Superior temporal gyrus (tissue), 1 donor: Measurements from ENCODE around the gene PM20D2.
A peak's percentile ranks its signal among the peaks of the same experiment; 100 is the strongest.
"Not testable (repeated sequence)": the region's sequence is repeated elsewhere in the genome, so short reads cannot be mapped to it uniquely, and the experiment has no call there.

Source experiments
- DNase-seq: peaks from one replicate; pipeline ENCODE4 v3.0.0-alpha.2; 2016; ENCODE audit errors: extremely low spot score

PM20D2 gene

DNA sequence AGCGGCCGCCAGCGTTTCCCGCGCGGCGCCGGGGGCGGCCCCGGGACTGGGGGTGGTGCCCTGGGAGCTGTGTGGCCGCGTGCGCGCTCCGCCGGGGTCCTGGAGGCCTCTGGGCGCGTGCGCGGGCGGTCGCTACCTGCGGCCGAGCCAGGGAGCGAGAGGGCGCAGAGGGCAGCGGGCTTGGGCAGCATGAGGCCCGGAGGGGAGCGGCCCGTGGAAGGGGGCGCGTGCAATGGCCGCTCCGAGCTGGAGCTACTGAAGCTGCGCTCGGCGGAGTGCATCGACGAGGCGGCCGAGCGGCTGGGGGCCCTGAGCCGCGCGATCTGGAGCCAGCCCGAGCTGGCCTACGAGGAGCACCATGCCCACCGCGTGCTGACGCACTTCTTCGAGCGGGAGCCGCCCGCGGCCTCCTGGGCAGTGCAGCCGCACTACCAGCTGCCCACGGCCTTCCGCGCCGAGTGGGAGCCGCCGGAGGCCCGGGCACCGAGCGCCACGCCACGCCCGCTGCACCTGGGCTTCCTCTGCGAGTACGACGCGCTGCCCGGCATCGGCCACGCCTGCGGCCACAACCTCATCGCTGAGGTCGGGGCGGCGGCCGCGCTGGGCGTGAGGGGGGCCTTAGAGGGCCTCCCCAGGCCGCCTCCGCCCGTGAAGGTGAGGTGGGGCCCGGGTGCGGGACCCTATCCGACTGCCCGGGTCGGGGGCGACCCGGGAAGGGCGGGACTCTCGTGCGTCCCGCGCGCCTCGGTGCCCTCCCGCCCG lies at the start of gene PM20D2:
Gene PM20D2, plus strand, starts transcription at position 100 of the 762 bp plus-strand sequence. Its CDS starts 90 bp downstream, at position 190.
- peak; percentile 32 for DNase-seq

- no peak for DNase-seq
These were observed 47.4 kb upstream of the PM20D2 start for GRCh38 chr6:89098461-89098860.

- no peak for DNase-seq
These were observed 45.7 kb upstream of the PM20D2 start for GRCh38 chr6:89100114-89100513.

DNA sequence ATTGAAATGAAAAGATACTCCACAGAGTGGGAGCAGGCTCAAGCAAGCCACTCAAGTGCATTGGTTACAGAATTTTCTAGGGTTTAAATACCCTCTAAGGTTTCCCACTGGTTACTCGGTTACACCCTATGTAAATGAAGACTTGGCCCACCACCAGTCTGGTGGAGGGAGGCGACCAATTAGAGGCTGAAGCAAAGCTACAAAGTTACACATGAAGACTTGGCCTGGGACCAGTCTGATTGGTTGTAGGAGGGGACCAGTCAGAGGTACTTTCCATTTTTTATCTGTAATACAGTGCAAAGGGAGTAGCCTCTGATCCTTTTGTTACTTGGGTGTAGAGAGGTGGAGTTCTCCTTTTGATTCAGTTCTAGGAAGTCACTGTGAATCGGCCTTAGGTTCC lies 35.6 kb upstream of the PM20D2 start:
- DNase-seq = no peak

DNA sequence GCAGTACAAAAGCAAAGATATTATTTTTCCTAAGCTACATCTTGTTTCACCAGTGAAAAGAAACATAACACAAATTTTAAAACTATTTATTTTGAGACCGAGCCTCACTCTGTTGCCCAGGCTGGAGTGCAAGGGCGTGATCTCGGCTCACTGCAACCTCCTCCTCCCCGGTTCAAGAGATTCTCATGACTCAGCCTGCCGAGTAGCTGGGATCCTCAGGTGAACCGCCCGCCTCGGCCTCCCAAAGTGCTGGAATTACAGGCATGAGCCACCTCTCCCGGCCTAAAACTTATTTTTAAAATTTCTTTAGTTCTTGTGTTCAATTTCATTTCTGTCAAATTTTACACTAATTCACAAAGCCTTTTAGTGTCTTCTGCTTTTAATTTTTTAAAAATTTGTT lies 33.9 kb upstream of the PM20D2 start:
- DNase-seq = no peak

DNA sequence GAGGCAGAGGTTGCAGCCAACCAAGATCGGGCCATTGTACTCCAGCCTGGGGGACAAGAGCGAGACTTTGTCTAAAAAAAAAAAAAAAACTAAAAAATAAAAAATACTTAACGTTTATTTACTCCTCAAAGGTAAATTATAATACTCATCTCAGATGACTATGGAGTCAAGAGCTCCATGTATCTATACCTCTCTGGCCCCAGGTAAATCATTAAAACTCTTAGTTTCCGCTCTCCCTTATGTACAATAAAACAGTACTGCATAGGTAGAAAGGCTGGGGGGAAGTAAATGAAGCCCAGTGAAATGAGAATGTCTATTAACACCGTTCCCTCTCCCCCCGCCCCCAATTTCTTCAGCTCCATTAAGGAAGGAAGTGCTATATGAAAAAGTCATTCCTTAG lies 29.2 kb upstream of the PM20D2 start:
- no peak for DNase-seq

GRCh38 chr6:89117211-89118108 lies 28.4 kb upstream of the PM20D2 start, which contains the start of gene SRSF12:
Gene SRSF12, minus strand, starts transcription at chr6:89118071. Its CDS starts 184 bp downstream, at chr6:89117887.
- DNase-seq = no peak

- peak; percentile 41 for DNase-seq
These were observed 26.9 kb upstream of the PM20D2 start for GRCh38 chr6:89118931-89119330.

- DNase-seq = no peak
These were observed 25.5 kb upstream of the PM20D2 start for GRCh38 chr6:89120371-89120770.

- DNase-seq = no peak
These were observed 23.9 kb upstream of the PM20D2 start for GRCh38 chr6:89121934-89122333.

GRCh38 chr6:89122625-89123024 lies 23.2 kb upstream of the PM20D2 start:
- peak; percentile 70 for DNase-seq

- not testable (repeated sequence) for DNase-seq
These were observed 17.6 kb upstream of the PM20D2 start for GRCh38 chr6:89128256-89128671.

- no peak for DNase-seq
These were observed 14.3 kb upstream of the PM20D2 start for GRCh38 chr6:89131599-89131998.

DNA sequence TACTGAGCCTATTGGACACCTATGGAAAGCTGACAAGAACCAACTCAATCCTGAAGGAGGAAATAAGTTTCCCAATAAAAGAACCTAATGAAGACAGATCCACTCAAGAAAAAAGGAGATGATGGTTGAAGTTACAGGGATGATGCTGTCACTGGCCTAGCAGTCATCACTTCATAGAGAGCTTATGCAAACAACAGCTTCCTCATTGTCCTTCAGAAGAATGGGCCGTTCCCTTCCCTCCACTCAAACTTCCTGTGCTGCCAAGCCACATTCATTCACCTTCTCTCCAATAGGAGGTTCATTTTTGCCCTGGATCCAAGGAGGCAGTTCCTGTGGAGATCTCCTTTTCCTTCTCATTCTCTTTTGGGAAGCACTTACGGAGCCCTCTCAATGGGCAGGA lies 13.8 kb upstream of the PM20D2 start:
- no peak for DNase-seq

DNA sequence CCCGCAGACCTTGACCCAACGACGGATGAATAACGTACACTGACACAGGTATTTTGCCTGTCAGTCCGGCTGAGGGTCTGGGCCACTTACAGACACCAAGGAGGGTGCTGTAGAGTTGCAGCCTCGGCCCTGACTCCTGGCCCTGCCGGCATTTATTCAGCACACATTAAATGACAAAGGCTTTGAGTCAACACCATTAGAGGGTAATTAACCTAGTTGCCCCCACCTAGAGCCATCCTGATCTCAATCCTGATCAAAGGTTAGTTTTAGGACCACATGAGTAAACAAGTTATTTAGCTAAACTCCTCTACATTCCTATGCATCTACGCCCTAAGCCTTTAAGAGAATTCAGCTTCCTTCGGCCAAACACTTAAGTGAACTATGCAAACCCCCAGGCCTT lies 11.9 kb upstream of the PM20D2 start:
- no peak for DNase-seq

DNA sequence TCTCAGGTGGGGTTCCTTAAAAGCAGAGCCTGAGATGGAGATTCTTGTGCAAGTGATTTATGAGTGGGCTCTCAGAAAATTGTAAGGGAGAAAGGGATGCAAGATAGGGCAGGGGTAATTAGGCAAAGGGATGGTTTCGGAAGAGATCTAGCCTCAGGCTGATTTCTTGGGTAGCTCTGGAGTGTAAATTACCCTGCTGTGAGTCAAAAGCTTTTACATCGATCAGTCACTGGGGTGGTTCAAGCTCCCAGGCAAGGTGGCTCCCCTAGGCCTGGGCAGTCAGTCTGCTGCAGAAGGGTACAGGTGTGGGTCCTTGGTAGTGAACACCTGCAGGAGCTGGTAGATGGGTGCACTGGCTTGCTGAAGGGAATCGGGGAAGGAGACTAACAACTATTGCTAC lies 11.1 kb upstream of the PM20D2 start:
- DNase-seq = no peak

DNA sequence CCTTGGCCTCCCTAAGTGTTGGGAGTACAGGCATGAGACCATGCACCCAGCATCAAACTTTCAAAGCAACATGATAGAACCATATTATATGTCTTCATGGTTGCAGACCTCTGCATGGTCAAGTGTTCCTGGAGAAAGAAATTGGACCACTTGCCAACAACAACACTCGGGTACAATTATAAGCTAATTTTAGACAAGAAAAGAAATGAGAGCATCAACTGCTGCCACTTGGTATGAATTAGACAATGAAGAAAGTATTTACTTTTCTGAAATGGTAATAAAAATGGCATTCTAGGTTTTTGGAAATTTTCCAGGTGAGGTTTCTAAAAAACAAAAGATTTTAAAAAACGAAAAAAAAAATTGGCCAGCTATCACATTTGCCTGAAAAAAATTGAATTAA lies 7.7 kb upstream of the PM20D2 start:
- DNase-seq = no peak

DNA sequence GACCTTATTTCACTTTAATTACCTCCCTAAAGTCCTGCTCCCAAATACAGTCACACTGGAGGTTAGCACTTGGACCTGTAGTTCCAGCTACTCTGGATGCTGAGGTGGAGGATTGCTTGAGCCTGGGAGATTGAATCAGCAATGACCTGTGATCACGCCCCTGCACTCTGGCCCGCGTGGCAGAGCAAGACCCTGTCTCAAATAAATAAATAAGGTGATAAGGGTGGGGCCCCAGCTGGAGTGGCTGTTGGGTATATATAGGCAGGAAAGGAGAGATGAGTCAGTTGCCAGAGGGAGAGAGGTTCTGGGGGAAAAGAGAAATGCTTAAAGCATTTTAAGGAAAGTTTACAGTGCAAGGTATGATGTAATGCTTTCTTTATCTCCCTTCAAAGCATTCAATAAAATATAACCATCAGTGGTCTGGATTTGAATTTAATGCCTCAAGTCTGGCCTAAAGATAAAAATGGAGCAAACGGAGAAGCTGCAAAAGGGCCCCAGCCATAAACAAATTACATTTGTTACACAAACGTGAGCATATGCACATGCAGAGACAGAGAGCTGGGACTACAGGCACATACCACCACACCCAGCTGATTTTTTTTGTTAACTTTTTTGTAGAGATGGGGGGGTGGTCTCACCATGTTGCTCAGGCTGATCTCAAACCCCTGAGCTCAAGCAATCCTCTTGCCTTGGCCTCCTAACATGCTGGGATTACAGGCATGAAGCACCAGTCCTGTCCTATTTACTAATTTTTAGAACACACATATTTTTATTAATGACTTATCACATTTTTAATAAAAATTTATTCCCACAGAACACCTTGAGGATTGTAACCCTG lies 6.1 kb upstream of the PM20D2 start:
- DNase-seq = no peak

DNA sequence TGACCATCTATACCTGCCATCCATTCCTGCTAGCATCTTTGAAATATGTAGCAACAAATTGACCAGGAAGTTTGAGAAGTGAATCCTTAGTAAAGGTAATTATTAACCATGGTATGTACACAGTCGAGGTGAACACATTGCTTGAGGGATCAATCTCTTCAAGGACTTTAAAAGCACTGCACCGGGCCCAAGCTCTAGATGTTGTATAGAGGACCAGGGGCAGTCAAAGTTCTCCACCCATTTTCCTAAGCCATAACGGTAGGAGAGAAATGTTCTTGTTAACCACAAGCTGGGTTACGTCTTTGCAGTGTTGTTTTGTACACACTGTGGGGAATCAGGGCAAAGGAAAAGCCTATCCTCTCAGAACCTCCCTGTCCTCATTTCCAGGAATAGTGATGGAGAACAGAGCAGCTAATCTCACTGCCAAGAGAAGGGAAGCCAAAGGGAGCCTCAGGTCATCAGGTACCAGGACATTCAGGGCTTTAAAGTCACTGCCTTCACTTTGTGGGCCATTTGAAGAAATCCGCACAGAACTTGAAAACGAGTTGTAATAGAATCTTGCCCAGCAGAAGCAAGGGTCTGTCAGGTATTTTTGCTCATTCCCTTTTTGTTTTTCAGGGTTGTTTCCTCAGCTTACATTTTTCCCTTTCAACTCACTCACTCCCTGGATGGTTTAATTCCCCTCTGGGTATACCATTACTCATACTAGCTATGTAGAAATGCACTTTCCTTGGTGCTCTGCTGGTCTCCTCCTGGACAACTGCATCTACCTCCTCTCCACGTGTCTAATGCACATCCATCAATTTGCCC lies 5.3 kb upstream of the PM20D2 start:
- DNase-seq = no peak

DNA sequence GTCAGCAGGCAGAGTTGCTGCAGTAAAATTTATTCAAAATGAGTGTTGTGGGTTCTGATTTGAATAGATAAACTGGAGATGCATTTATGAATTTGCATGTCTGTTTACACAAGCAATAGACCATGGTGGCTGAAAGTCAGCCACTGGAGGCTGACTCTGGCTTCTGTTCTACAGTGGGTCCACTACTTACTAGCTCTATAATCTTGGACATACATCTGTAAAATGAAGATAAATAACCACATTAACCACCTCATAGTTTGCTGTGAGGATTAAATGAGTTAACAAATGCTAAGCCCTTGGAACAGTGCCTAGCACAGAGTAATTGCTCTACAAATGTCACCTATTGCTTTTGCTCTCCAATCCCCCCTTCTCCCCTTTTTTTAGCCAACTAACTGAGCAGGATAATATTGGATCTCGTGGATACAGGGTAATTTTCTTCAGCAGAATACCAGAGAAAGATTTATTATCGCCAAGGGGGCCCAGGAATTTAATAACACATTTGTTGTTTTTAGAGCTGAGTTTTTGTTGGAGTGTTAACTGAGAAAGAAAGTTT lies 1.4 kb upstream of the PM20D2 start:
- no peak for DNase-seq
